Measurements from ENCODE around the gene PECR. TPM values are rescaled to one million over a fixed set of nuclear protein-coding genes. Genes with fewer than 3 reads are reported as not detected.

PECR gene
- total RNA-seq, 2 experiments from 2014 or later, result 9.1 to 10.3 TPM

GRCh38 chr2:216075510-216076485 is 5.8 kb downstream of the PECR start:
- peaks cover 7% of the 10 kb centered on the region for H3K4me1 ChIP-seq (ENCODE audit: insufficient read depth, low read length)
- Mint-ChIP-seq H3K9me3 (no peaks in the 10 kb centered on the region), H3K36me3 (ENCODE audit: low read depth) (peaks cover 40% of the 10 kb centered on the region), H3K27ac (peak overlapping the region; percentile 48), H3K4me1 (ENCODE audit: low read depth) (peaks cover 47% of the 10 kb centered on the region), H3K27me3 (no peaks in the 10 kb centered on the region), H3K4me3 (no peak overlapping the region)
- ChIA-PET POLR2A (interaction anchor here (1.2 kb wide), 1 partner anchor 8 kb away, joined by 4 read pairs; no protein-coding TSS in a partner anchor), CTCF (interaction anchor here (1.1 kb wide), 1 partner anchor 33 kb away, joined by 4 read pairs; the partner anchor contains the start of gene XRCC5)
- TF ChIP-seq, protein P1, sequence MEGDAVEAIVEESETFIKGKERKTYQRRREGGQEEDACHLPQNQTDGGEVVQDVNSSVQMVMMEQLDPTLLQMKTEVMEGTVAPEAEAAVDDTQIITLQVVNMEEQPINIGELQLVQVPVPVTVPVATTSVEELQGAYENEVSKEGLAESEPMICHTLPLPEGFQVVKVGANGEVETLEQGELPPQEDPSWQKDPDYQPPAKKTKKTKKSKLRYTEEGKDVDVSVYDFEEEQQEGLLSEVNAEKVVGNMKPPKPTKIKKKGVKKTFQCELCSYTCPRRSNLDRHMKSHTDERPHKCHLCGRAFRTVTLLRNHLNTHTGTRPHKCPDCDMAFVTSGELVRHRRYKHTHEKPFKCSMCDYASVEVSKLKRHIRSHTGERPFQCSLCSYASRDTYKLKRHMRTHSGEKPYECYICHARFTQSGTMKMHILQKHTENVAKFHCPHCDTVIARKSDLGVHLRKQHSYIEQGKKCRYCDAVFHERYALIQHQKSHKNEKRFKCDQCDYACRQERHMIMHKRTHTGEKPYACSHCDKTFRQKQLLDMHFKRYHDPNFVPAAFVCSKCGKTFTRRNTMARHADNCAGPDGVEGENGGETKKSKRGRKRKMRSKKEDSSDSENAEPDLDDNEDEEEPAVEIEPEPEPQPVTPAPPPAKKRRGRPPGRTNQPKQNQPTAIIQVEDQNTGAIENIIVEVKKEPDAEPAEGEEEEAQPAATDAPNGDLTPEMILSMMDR (IDR thresholded peaks at IDR 0.05), result no peak
- no peaks in the 10 kb centered on the region for H3K27me3 ChIP-seq (ENCODE audit: control insufficient read depth in 1 of 2, insufficient read depth in 2 of 2, low read length in 2 of 2)
- ATAC-seq (ENCODE audit: poor library complexity) (no peak), DNase-seq (no peak)
- H3K36me3 ChIP-seq (ENCODE audit: insufficient read depth, low read length), result peaks cover 25% of the 10 kb centered on the region
- H3K9me3 ChIP-seq (ENCODE audit: control insufficient read depth in 1 of 2, insufficient read depth in 1 of 2, low read length in 2 of 2), result no peaks in the 10 kb centered on the region
- intact Hi-C loops (cut with DNase I, micrococcal nuclease), result no loop called here
- no peak overlapping the region for H3K27ac ChIP-seq (ENCODE audit: low read depth in 1 of 2, low read length in 2 of 2)
- no peak overlapping the region for H3K4me3 ChIP-seq (ENCODE audit: low read length)

GRCh38 chr2:216074794-216075193 is 6.8 kb downstream of the PECR start:
- Histone ChIP-seq H3K4me1 (ENCODE audit: insufficient read depth, low read length) (peaks cover 5% of the 10 kb centered on the region), H3K36me3 (ENCODE audit: insufficient read depth, low read length) (peaks cover 25% of the 10 kb centered on the region), H3K27me3 (ENCODE audit: control insufficient read depth in 1 of 2, insufficient read depth in 2 of 2, low read length in 2 of 2) (no peaks in the 10 kb centered on the region), H3K9me3 (ENCODE audit: control insufficient read depth in 1 of 2, insufficient read depth in 1 of 2, low read length in 2 of 2) (no peaks in the 10 kb centered on the region), H3K4me3 (ENCODE audit: low read length) (no peak overlapping the region), H3K27ac (ENCODE audit: low read depth in 1 of 2, low read length in 2 of 2) (no peak overlapping the region)
- no peaks in the 10 kb centered on the region for H3K27me3 Mint-ChIP-seq
- intact Hi-C loops (cut with DNase I, micrococcal nuclease), result loop anchor here in 1 of 2 experiments (5.0 kb wide), 1 partner anchor 33 kb away; the partner anchor contains the start of gene XRCC5
- ChIA-PET POLR2A (interaction anchor here (1.2 kb wide), 1 partner anchor 9 kb away, joined by 4 read pairs; no protein-coding TSS in a partner anchor), CTCF (interaction anchor here (1.1 kb wide), 1 partner anchor 34 kb away, joined by 4 read pairs; the partner anchor contains the start of gene XRCC5)
- no peak for ATAC-seq (ENCODE audit: poor library complexity)
- peaks cover 44% of the 10 kb centered on the region for H3K4me1 Mint-ChIP-seq (ENCODE audit: low read depth)
- no peak overlapping the region for H3K4me3 Mint-ChIP-seq
- no peak for DNase-seq
- peaks cover 40% of the 10 kb centered on the region for H3K36me3 Mint-ChIP-seq (ENCODE audit: low read depth)
- H3K27ac Mint-ChIP-seq, result peak overlapping the region; percentile 64
- H3K9me3 Mint-ChIP-seq, result no peaks in the 10 kb centered on the region
- TF ChIP-seq, protein P1 (IDR thresholded peaks at IDR 0.05), result no peak

GRCh38 chr2:216074380-216074779 is 7.2 kb downstream of the PECR start:
- no peak for DNase-seq
- H3K4me3 Mint-ChIP-seq, result no peak overlapping the region
- TF ChIP-seq, protein P1 (IDR thresholded peaks at IDR 0.05), result no peak
- peaks cover 40% of the 10 kb centered on the region for H3K36me3 Mint-ChIP-seq (ENCODE audit: low read depth)
- no peaks in the 10 kb centered on the region for H3K27me3 Mint-ChIP-seq
- no peak for ATAC-seq (ENCODE audit: poor library complexity)
- no peaks in the 10 kb centered on the region for H3K9me3 Mint-ChIP-seq
- H3K36me3 ChIP-seq (ENCODE audit: insufficient read depth, low read length), result peaks cover 25% of the 10 kb centered on the region
- peaks cover 45% of the 10 kb centered on the region for H3K4me1 Mint-ChIP-seq (ENCODE audit: low read depth)
- H3K9me3 ChIP-seq (ENCODE audit: control insufficient read depth in 1 of 2, insufficient read depth in 1 of 2, low read length in 2 of 2), result no peaks in the 10 kb centered on the region
- H3K4me3 ChIP-seq (ENCODE audit: low read length), result no peak overlapping the region
- peak overlapping the region; percentile 64 for H3K27ac Mint-ChIP-seq
- intact Hi-C loops (cut with DNase I, micrococcal nuclease), result loop anchor here in 1 of 2 experiments (5.0 kb wide), 1 partner anchor 33 kb away; the partner anchor contains the start of gene XRCC5
- H3K27me3 ChIP-seq (ENCODE audit: control insufficient read depth in 1 of 2, insufficient read depth in 2 of 2, low read length in 2 of 2), result no peaks in the 10 kb centered on the region
- POLR2A ChIA-PET, result no interaction called here
- CTCF ChIA-PET, result no interaction called here
- peaks cover 5% of the 10 kb centered on the region for H3K4me1 ChIP-seq (ENCODE audit: insufficient read depth, low read length)
- H3K27ac ChIP-seq (ENCODE audit: low read depth in 1 of 2, low read length in 2 of 2), result no peak overlapping the region

All from CD4-positive, alpha-beta T cell (primary cell).